Caco-2 (cell line): ENCODE data around the gene FIGNL1. TPM values are rescaled to one million over a fixed set of nuclear protein-coding genes. Genes with fewer than 3 reads are reported as not detected.

ENCODE experiments used
- Bru-seq: library from RNA; stranded (reverse); fragments of 400-500 nt; gene quantifications from one replicate; lab custom pipeline; 2021; lab: Mats Ljungman, UMichigan
- BruChase-seq, 2 experiments: library from RNA; stranded (reverse); fragments of 400-500 nt; gene quantifications; one replicate each; lab custom pipeline; 2021; lab: Mats Ljungman, UMichigan
- BruUV-seq: library from RNA; stranded (reverse); fragments of 400-500 nt; replicated peaks from 2 replicates; lab custom pipeline; 2021; lab: Mats Ljungman, UMichigan
- CTCF ChIA-PET: fragments of 300-600 bp; sonication (Branson Sonifier 250); formaldehyde crosslinking; loops from one replicate; lab custom pipeline; 2022; ENCODE audit warnings: antibody characterized with exemption; lab: Charles Lee
- POLR2A ChIA-PET: fragments of 300-600 bp; sonication (Branson Sonifier 250); formaldehyde crosslinking; loops from one replicate; lab custom pipeline; 2022; ENCODE audit warnings: antibody characterized with exemption; lab: Charles Lee
- DNase-seq, 2 experiments: peaks; one replicate each; pipeline versions ENCODE4 v3.0.0 to v3.0.0-alpha.2; 2020 to 2022
- H3K27me3 ChIP-seq: replicated peaks from 2 replicates; pipeline ENCODE4 v1.6.0; 2011; ENCODE audit warnings: low read length; ENCODE audit not compliant: control insufficient read depth, insufficient read depth
- H3K36me3 ChIP-seq: 2 replicates; pipeline ENCODE4 v1.5.1; 2011; ENCODE audit warnings: low read length; ENCODE audit not compliant: control insufficient read depth, insufficient read depth
- H3K4me1 ChIP-seq: fragments of 250-450 bp; sonication (Bioruptor Pico); 2 replicates; pipeline ENCODE4 v1.5.1; 2020; ENCODE audit warnings: mild to moderate bottlenecking
- H3K4me3 ChIP-seq: 2 replicates; pipeline ENCODE4 v1.5.1; 2011; ENCODE audit warnings: low read depth, mild to moderate bottlenecking, control low read depth, low read length
- H3K9me3 ChIP-seq: fragments of 250-450 bp; sonication (Bioruptor Pico); 2 replicates; pipeline ENCODE4 v1.5.1; 2020; ENCODE audit warnings: mild to moderate bottlenecking, moderate library complexity
- H3K27ac Mint-ChIP-seq: one replicate; pipeline ENCODE4 v1.8.0; 2022; ENCODE audit warnings: mixed read lengths; ENCODE audit not compliant: unreplicated experiment
- H3K27me3 Mint-ChIP-seq: one replicate; pipeline ENCODE4 v1.8.0; 2022; ENCODE audit warnings: mixed read lengths; ENCODE audit not compliant: insufficient read depth, unreplicated experiment
- H3K36me3 Mint-ChIP-seq: one replicate; pipeline ENCODE4 v1.8.0; 2022; ENCODE audit warnings: mild to moderate bottlenecking, mixed read lengths; ENCODE audit not compliant: insufficient read depth, unreplicated experiment
- H3K4me1 Mint-ChIP-seq: one replicate; pipeline ENCODE4 v1.8.0; 2022; ENCODE audit warnings: low read depth, mixed read lengths; ENCODE audit not compliant: unreplicated experiment
- H3K4me3 Mint-ChIP-seq: one replicate; pipeline ENCODE4 v1.8.0; 2022; ENCODE audit warnings: mild to moderate bottlenecking, moderate library complexity, mixed read lengths; ENCODE audit not compliant: unreplicated experiment
- H3K9me3 Mint-ChIP-seq: one replicate; pipeline ENCODE4 v1.8.0; 2022; ENCODE audit warnings: mixed read lengths; ENCODE audit not compliant: unreplicated experiment
- CTCF ChIP-seq, 2 experiments: fragments of 200-600 bp in 1 of 2; IDR thresholded peaks; 1 replicate in 1 of 2; 2 replicates in 1 of 2; pipeline versions ENCODE4 v1.5.1 to v1.8.0; 2011 to 2022; ENCODE audit warnings: antibody characterized with exemption in 1 of 2, control low read depth in 1 of 2, inconsistent platforms in 1 of 2, low read depth in 1 of 2, low read length in 1 of 2, mild to moderate bottlenecking in 1 of 2, moderate library complexity in 1 of 2; ENCODE audit not compliant: insufficient read depth in 1 of 2, severe bottlenecking in 1 of 2, unreplicated experiment in 1 of 2
- intact Hi-C: fragments of 100-400 bp; cut with micrococcal nuclease; formaldehyde crosslinking; loops from one replicate; pipeline ENCODE4 v1.10.0; 2022; ENCODE audit not compliant: unreplicated experiment
- long read RNA-seq: library from polyadenylated mRNA; stranded (forward); transcript quantifications from one replicate; pipeline ENCODE4 v2.0.0, GENCODE V29; 2022
- total RNA-seq: library from RNA; stranded (reverse); gene quantifications from 2 replicates; pipeline ENCODE4 v1.2.3, GENCODE V29; 2022

Gene FIGNL1
- total RNA-seq (41.9 and 47.2 TPM in 2 replicates), Bru-seq, nascent RNA (percentile 87 among the genes with signal in this experiment), BruChase-seq, experiment 1, labeled RNA remaining after a 2-hour chase (percentile 97 among the genes with signal in this experiment), BruChase-seq, experiment 2, labeled RNA remaining after a 6-hour chase (percentile 89 among the genes with signal in this experiment)
- long read RNA-seq, transcript FIGNL1-202 (4 exons, 3,485 nt), result major isoform, 12 of 70 reads
- long read RNA-seq, transcript FIGNL1-206 (4 exons, 3,626 nt), result minor isoform, 8 of 70 reads
- long read RNA-seq, partial matches to known transcripts, result 12 of 70 reads
- long read RNA-seq, other reads (novel, unspliced or antisense), result 26 of 70 reads

- H3K4me3 ChIP-seq, result peak within 1 kb of the TSS; percentile 94
- Mint-ChIP-seq H3K4me1 (peaks cover 21% of the 10 kb centered on the region), H3K9me3 (no peaks in the 10 kb centered on the region), H3K4me3 (peak within 1 kb of the TSS; percentile 90), H3K36me3 (peaks cover 28% of the 10 kb centered on the region), H3K27me3 (no peaks in the 10 kb centered on the region), H3K27ac (peak within 1 kb of the TSS; percentile 79)
- intact Hi-C loops, result no loop called here
- TF ChIP-seq CTCF (IDR thresholded peaks at IDR 0.05; ENCODE audit: insufficient read depth in 1 of 2, low read depth in 1 of 2, low read length in 1 of 2, severe bottlenecking in 1 of 2, unreplicated experiment in 1 of 2), result no peak
- no peaks in the 10 kb centered on the region for H3K27me3 ChIP-seq
- H3K9me3 ChIP-seq, result no peaks in the 10 kb centered on the region
- DNase-seq, result peak; percentile 83 to 84
- BruUV-seq, result no TSS peak
- POLR2A ChIA-PET, result interaction anchor here (0.7 to 0.9 kb wide), 2 partner anchors 115 to 926 kb away, joined by 3 read pairs; partner anchors contain the start of gene DDC
- CTCF ChIA-PET, result interaction anchor here (0.6 kb wide), 1 partner anchor 84 kb away, joined by 4 read pairs; no protein-coding TSS in a partner anchor
- H3K36me3 ChIP-seq, result no peaks in the 10 kb centered on the region
- H3K4me1 ChIP-seq, result peaks cover 27% of the 10 kb centered on the region
These were observed at the start of gene FIGNL1 for GRCh38 chr7:50449881-50450589. FIGNL1 (minus strand) TSS chr7:50450350; CDS start chr7:50447287, 3,063 bp downstream.

- no peaks in the 10 kb centered on the region for H3K27me3 Mint-ChIP-seq
- no peak overlapping the region for H3K4me3 ChIP-seq
- no peak for TF ChIP-seq CTCF (IDR thresholded peaks at IDR 0.05; ENCODE audit: insufficient read depth in 1 of 2, low read depth in 1 of 2, low read length in 1 of 2, severe bottlenecking in 1 of 2, unreplicated experiment in 1 of 2)
- BruUV-seq, result no TSS peak
- H3K4me1 ChIP-seq, result peaks cover 5% of the 10 kb centered on the region; the same call in 1 of the 2 replicates
- no peak for DNase-seq
- ChIA-PET CTCF (no interaction called here), POLR2A (no interaction called here)
- H3K4me1 Mint-ChIP-seq, result peaks cover 16% of the 10 kb centered on the region
- intact Hi-C loops, result no loop called here
- peaks cover 6% of the 10 kb centered on the region for H3K36me3 Mint-ChIP-seq
- H3K27ac Mint-ChIP-seq, result no peak overlapping the region
- H3K27me3 ChIP-seq, result no peaks in the 10 kb centered on the region
- H3K9me3 Mint-ChIP-seq, result no peaks in the 10 kb centered on the region
- H3K4me3 Mint-ChIP-seq, result no peak overlapping the region
- peaks cover 1% of the 10 kb centered on the region for H3K36me3 ChIP-seq
- H3K9me3 ChIP-seq, result no peaks in the 10 kb centered on the region
These were observed 48.9 kb upstream of the FIGNL1 start for GRCh38 chr7:50499092-50499491.

- H3K27ac Mint-ChIP-seq, result no peak overlapping the region
- DNase-seq, result no peak
- H3K4me1 Mint-ChIP-seq, result peaks cover 24% of the 10 kb centered on the region
- intact Hi-C loops, result no loop called here
- no peaks in the 10 kb centered on the region for H3K27me3 Mint-ChIP-seq
- no peaks in the 10 kb centered on the region for H3K9me3 ChIP-seq
- no TSS peak for BruUV-seq
- H3K27me3 ChIP-seq, result no peaks in the 10 kb centered on the region
- ChIA-PET CTCF (no interaction called here), POLR2A (no interaction called here)
- peaks cover 17% of the 10 kb centered on the region for H3K36me3 Mint-ChIP-seq
- peaks cover 8% of the 10 kb centered on the region for H3K9me3 Mint-ChIP-seq
- peaks cover 1% of the 10 kb centered on the region for H3K36me3 ChIP-seq
- H3K4me3 Mint-ChIP-seq, result no peak overlapping the region
- no peak overlapping the region for H3K4me3 ChIP-seq
- peaks cover 11% of the 10 kb centered on the region for H3K4me1 ChIP-seq
- no peak for TF ChIP-seq CTCF (IDR thresholded peaks at IDR 0.05; ENCODE audit: insufficient read depth in 1 of 2, low read depth in 1 of 2, low read length in 1 of 2, severe bottlenecking in 1 of 2, unreplicated experiment in 1 of 2)
These were observed 47.8 kb upstream of the FIGNL1 start for GRCh38 chr7:50497968-50498367.
